Osteoblast (primary cell): ENCODE data around the gene NT5DC1. TPM values are rescaled to one million over a fixed set of nuclear protein-coding genes. Genes with fewer than 3 reads are reported as not detected.

Source experiments
- DNase-seq: peaks from one replicate; pipeline ENCODE4 v3.0.0; 2011; ENCODE audit warnings: low spot score, mixed read lengths; ENCODE audit not compliant: insufficient read length; ENCODE audit errors: missing footprints
- H2AFZ ChIP-seq: 2 replicates; pipeline ENCODE4 v1.6.0; 2011; ENCODE audit warnings: mild to moderate bottlenecking, low read length
- H3K27ac ChIP-seq: 2 replicates; pipeline ENCODE4 v1.5.1; 2011; ENCODE audit warnings: mild to moderate bottlenecking, low read depth, low read length, moderate library complexity
- H3K27me3 ChIP-seq: 2 replicates; pipeline ENCODE4 v1.6.0; 2012; ENCODE audit warnings: mild to moderate bottlenecking, control low read depth, inconsistent platforms, low read length, moderate library complexity; ENCODE audit not compliant: insufficient read depth
- H3K36me3 ChIP-seq: 2 replicates; pipeline ENCODE4 v1.5.1; 2011; ENCODE audit warnings: mild to moderate bottlenecking, low read length, control low read depth, moderate library complexity; ENCODE audit not compliant: insufficient read depth
- H3K4me1 ChIP-seq: 2 replicates; pipeline ENCODE4 v1.5.1; 2011; ENCODE audit warnings: mild to moderate bottlenecking, low read length, control low read depth, moderate library complexity; ENCODE audit not compliant: insufficient read depth
- H3K4me2 ChIP-seq: 2 replicates; pipeline ENCODE4 v1.6.0; 2011; ENCODE audit warnings: mild to moderate bottlenecking, low read length; ENCODE audit not compliant: insufficient read depth
- H3K4me3 ChIP-seq: fragments of 200-600 bp; sonication (generic); 3 replicates; pipeline ENCODE4 v1.5.1; 2012; ENCODE audit warnings: mild to moderate bottlenecking, low read length, inconsistent platforms; ENCODE audit not compliant: insufficient read depth
- H3K79me2 ChIP-seq: 2 replicates; pipeline ENCODE4 v1.6.0; 2012; ENCODE audit warnings: mild to moderate bottlenecking, low read length, control low read depth, inconsistent platforms; ENCODE audit not compliant: insufficient read depth
- H3K9me3 ChIP-seq: 2 replicates; pipeline ENCODE4 v1.5.1; 2011; ENCODE audit warnings: low read depth, low read length, control low read depth
- H4K20me1 ChIP-seq: 2 replicates; pipeline ENCODE4 v1.6.0; 2012; ENCODE audit warnings: mild to moderate bottlenecking, low read length, control low read depth; ENCODE audit not compliant: insufficient read depth
- CTCF ChIP-seq: IDR thresholded peaks from 2 replicates; pipeline ENCODE4 v1.5.1; 2011; ENCODE audit warnings: mild to moderate bottlenecking, low read depth, low read length, moderate library complexity; ENCODE audit errors: extremely low read depth
- total RNA-seq: library from RNA; depleted of rRNA; stranded (reverse); fragments of >200 nt; gene quantifications from 2 replicates; pipeline ENCODE4 v1.2.3, GENCODE V29; 2012

The NT5DC1 gene
- total RNA-seq, result 7.2 and 13.6 TPM in 2 replicates

- Histone ChIP-seq H4K20me1 (no peaks in the 10 kb centered on the region), H3K27me3 (no peaks in the 10 kb centered on the region), H3K36me3 (no peaks in the 10 kb centered on the region), H3K9me3 (no peaks in the 10 kb centered on the region), H2AFZ (peak within 1 kb of the TSS; percentile 98), H3K27ac (peak within 1 kb of the TSS; percentile 39), H3K4me2 (peak within 1 kb of the TSS; percentile 97), H3K4me1 (peaks cover 4% of the 10 kb centered on the region), H3K79me2 (peaks cover 12% of the 10 kb centered on the region), H3K4me3 (peak within 1 kb of the TSS; percentile 87)
- TF ChIP-seq CTCF, result peak; percentile 15
- peak; percentile 94 for DNase-seq
These were observed at the start of gene NT5DC1 for GRCh38 chr6:116100419-116101301. Gene NT5DC1, plus strand, starts transcription at chr6:116100853. Its CDS starts 78 bp downstream, at chr6:116100931.

- DNase-seq, result no peak
- no peak for TF ChIP-seq CTCF
- Histone ChIP-seq H4K20me1 (no peaks in the 10 kb centered on the region), H3K9me3 (no peaks in the 10 kb centered on the region), H2AFZ (no peak overlapping the region), H3K36me3 (no peaks in the 10 kb centered on the region), H3K27ac (no peak overlapping the region), H3K27me3 (no peaks in the 10 kb centered on the region), H3K4me2 (no peak overlapping the region), H3K4me3 (no peak overlapping the region), H3K4me1 (no peaks in the 10 kb centered on the region), H3K79me2 (no peaks in the 10 kb centered on the region)
These were observed 49.4 kb upstream of the NT5DC1 start for GRCh38 chr6:116051244-116051643.

GRCh38 chr6:116055513-116055912, 45.1 kb upstream of the NT5DC1 start:
- Histone ChIP-seq H3K9me3 (no peaks in the 10 kb centered on the region), H4K20me1 (no peaks in the 10 kb centered on the region), H3K4me3 (no peak overlapping the region), H3K27ac (no peak overlapping the region), H3K4me2 (no peak overlapping the region), H3K4me1 (no peaks in the 10 kb centered on the region), H2AFZ (no peak overlapping the region), H3K36me3 (no peaks in the 10 kb centered on the region), H3K27me3 (no peaks in the 10 kb centered on the region), H3K79me2 (no peaks in the 10 kb centered on the region)
- no peak for TF ChIP-seq CTCF
- no peak for DNase-seq

- H3K9me3 ChIP-seq, result no peaks in the 10 kb centered on the region
- no peaks in the 10 kb centered on the region for H3K79me2 ChIP-seq
- DNase-seq, result no peak
- H3K4me2 ChIP-seq, result no peak overlapping the region
- no peak overlapping the region for H3K4me3 ChIP-seq
- H4K20me1 ChIP-seq, result no peaks in the 10 kb centered on the region
- no peaks in the 10 kb centered on the region for H3K36me3 ChIP-seq
- H3K27me3 ChIP-seq, result no peaks in the 10 kb centered on the region
- no peak overlapping the region for H2AFZ ChIP-seq
- no peak for TF ChIP-seq CTCF
- H3K4me1 ChIP-seq, result no peaks in the 10 kb centered on the region
- no peak overlapping the region for H3K27ac ChIP-seq
These were observed 42.9 kb upstream of the NT5DC1 start for GRCh38 chr6:116057766-116058165.
